HG03097 (cell line): ENCODE data around the gene RAB40C.

ENCODE experiments used
- ATAC-seq: cut with Tn5 transposase; IDR thresholded peaks from one replicate; pipeline ENCODE4 v1.9.1; 2021; ENCODE audit not compliant: unreplicated experiment, low FRiP score

RAB40C gene

DNA sequence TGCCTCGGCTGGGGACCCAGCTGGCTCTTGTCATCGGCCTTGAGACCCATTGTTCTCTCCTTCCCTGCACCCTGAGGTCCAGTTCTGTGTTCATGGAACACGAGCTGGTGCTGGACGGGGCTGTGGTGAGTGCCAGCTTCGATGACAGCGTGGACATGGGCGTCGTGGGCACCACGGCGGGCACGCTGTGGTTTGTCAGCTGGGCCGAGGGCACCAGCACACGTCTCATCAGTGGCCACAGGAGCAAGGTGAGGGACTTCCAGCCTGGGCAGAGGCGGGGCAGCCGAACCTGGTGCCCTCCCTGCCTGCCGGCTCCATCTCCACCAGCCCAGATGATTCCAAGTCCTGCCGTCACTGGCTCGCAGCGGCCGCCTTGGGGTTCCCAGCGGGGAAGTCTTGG, 72.7 kb downstream of the RAB40C start:
- no peak for ATAC-seq

- ATAC-seq, result no peak
These were observed 76.7 kb downstream of the RAB40C start for GRCh38 chr16:666572-666971.

DNA sequence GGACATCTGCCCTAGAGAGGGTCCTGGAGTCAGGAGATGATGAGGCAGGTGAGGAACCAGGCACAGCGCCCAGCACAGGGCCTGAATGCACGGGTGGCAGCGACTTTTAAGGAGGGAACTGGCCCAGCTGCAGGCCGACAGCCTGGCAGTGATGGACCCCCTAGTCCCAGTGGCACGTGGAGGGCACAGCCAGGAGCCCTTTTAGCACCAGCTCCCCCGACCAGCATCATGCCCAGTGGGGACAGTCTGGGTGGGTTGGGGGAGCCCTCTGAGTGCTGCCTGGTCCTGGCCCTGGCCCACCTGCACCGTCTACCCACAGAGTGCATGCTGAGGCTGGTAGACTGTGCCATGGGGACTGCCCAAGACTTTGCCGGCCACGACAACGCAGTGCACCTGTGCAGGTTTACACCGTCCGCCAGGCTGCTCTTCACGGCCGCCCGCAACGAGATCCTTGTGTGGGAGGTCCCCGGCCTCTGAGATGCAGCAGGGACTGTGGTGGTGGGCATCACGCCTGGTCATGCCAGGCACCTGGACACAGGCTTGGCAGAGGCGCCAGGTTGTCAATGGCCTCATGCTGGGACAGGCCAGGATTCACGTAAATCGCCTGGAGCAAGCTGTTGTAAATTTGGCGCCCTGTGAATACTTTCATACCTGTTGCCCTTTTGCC, 77.4 kb downstream of the RAB40C start:
- ATAC-seq, result no peak

DNA sequence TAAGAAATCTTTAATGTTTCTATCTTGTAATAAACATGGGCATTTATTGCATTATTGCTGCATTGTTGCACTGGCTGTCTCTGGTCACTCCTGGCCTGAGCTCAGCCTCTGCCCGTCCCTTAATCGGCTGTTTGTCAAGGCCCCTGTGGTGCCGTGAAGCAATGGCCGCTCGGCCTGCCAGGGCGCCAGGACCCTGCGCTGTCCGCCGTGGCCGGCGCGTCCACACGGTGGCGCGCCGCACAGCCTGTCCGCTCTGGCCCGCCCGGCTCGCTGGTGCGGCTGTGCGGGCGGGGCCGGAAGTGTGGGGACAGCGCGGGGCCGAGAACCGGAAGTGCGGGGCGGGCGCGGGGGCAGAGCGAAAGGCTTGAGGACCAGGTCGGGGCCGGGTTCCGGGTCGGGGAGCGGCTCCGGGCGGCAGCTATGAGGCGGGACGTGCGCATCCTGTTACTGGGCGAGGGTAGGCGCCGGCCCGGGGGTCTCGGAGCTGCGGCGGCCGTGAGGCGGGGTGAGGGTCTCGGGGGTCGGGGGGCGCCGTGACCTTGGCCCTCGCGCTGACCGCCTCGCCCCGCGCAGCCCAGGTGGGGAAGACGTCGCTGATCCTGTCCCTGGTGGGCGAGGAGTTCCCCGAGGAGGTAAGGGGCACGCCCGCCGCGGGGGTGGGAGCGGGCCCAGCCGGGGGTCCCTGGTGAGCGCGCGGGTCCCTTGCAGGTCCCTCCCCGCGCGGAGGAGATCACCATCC, 78.1 kb downstream of the RAB40C start, which contains the start of gene RHOT2:
RHOT2 (plus strand) TSS at position 353 of the 739 bp plus-strand sequence; CDS start at position 421, 68 bp downstream.
- peak; percentile 82 for ATAC-seq

DNA sequence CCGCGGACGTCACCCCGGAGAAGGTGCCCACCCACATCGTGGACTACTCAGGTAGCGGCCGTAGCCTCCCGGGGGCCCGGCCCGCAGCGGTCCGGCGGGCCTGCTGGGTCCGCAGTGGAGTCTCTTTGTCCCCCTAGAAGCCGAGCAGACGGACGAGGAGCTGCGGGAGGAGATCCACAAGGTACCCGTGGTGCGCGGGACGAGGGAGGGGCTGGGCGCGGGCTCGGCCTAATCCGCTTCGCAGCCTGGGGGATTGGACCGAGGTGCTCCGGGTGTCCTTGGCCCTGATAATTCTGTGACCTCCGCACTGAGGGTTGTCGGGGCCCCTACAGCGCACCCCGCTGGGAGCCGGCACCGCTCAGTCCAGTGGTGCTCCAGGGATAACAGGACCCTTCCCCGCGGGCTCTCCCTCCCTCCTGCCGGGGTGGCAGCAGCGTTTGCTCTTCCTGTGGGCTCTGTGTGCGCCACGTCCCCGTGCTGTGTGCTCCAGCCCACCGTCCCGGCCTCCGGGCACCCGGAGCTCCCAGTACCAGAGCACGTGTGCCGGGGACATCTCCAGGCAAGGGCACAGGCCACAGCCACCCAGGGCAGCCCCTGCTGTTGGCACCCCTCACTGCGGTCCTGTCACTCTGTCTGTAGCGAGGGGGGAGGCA, 78.8 kb downstream of the RAB40C start:
- ATAC-seq, result peak; percentile 4

DNA sequence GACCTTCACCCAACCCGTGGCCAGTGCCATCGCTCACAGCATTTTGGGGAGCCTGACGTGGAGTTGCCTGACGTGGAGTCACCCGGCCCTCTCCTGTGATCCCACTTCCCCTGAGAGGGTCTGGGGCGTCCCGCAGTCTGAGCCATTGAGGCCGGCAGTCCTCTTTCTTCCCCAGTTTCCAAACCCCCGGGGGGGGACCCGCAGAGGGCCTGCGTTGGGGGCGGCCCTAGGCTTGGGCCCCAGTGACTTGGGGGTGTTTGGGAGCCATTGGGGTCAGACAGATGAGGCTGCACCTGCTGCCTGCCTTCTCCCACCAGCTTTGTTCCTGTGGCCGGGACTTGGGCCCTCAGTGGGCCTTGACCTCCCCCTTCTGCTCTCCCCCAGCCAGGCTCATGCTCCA, 79.8 kb downstream of the RAB40C start:
- ATAC-seq, result no peak

- ATAC-seq, result no peak
These were observed 80.9 kb downstream of the RAB40C start for GRCh38 chr16:670485-671352.

DNA sequence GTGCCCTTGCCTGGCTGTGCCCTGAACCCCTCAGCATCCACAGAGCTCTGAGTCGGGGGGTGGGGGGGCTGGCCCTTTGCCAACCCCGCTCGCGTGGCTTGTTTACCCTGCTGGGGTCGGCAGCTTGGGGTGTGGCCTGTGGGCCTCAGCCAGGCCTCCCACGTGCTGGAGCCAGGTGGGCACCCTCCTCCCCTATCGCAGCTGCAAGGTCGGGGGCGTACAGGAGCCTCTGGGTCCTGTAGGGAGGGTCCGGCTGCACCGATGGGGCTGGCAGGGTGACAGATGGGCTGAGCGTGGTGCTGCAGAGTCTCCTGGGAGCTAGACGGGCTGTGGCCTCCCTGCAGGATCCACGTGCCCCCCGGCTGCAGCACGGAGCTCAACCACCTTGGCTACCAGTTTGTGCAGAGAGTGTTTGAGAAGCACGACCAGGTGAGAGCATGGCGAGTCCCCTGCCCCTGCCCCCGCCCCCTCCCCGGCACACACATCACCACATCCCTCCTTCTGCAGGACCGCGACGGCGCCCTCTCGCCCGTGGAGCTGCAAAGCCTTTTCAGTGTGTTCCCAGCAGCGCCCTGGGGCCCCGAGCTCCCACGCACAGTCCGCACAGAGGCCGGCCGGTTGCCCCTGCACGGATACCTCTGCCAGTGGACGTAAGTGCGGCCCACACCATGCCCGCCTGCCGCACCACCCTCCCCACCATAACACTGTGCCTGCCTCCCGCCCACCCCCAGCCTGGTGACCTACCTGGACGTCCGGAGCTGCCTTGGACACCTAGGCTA, 81.7 kb downstream of the RAB40C start:
- ATAC-seq, result no peak

DNA sequence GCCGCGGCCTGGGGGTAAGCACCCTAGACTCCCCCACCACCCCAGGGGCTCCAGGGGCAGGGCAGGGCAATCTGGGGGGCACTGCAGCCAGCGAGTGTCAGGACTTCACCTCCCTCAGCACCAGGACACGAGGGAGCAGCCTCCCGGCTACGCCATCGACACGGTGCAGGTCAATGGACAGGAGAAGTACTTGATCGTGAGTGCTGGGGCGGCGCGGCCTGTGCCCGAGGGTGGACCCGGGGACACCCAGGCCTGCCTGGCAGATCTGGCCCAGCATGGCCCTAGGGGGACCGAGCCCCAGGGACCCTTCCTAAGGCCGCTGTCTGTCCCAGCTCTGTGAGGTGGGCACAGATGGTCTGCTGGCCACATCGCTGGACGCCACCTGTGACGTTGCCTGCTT, 82.5 kb downstream of the RAB40C start:
- ATAC-seq, result no peak

DNA sequence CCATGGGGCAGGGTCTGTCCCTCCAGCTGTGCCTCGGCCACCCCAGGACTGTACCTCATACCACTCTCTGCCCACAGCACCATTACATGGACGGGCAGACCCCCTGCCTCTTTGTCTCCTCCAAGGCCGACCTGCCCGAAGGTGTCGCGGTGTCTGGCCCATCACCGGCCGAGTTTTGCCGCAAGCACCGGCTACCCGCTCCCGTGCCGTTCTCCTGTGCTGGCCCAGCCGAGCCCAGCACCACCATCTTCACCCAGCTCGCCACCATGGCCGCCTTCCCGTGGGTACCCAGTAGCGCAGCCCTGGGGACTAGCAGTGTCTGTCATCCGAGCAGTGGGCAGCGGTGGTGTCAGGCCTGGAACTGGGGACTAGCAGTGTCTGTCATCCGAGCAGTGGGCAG, 83.0 kb downstream of the RAB40C start:
- no peak for ATAC-seq

DNA sequence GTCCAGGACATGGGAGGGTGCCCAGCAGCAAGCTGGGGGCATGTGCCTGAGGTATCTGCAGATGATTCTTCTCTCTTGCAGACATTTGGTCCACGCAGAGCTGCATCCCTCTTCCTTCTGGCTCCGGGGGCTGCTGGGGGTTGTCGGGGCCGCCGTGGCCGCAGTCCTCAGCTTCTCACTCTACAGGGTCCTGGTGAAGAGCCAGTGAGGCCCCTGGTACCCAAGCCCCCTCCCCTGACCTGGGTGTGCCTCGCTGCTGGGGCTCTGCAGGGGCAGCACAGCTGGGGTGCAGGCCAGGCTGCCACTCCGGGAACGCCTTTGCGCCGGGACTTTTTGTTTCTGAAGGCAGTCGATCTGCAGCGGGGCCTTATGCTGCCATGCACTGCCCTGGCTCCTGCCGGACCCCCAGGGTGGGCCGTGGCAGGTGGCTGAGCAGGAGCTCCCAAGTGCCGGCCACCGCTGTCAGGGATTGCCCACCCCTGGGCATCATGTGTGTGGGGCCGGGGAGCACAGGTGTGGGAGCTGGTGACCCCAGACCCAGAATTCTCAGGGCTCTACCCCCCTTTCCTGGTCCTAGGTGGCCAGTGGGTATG, 83.6 kb downstream of the RAB40C start:
- ATAC-seq, result no peak

- ATAC-seq, result no peak
These were observed 84.5 kb downstream of the RAB40C start for GRCh38 chr16:674214-674881.

DNA sequence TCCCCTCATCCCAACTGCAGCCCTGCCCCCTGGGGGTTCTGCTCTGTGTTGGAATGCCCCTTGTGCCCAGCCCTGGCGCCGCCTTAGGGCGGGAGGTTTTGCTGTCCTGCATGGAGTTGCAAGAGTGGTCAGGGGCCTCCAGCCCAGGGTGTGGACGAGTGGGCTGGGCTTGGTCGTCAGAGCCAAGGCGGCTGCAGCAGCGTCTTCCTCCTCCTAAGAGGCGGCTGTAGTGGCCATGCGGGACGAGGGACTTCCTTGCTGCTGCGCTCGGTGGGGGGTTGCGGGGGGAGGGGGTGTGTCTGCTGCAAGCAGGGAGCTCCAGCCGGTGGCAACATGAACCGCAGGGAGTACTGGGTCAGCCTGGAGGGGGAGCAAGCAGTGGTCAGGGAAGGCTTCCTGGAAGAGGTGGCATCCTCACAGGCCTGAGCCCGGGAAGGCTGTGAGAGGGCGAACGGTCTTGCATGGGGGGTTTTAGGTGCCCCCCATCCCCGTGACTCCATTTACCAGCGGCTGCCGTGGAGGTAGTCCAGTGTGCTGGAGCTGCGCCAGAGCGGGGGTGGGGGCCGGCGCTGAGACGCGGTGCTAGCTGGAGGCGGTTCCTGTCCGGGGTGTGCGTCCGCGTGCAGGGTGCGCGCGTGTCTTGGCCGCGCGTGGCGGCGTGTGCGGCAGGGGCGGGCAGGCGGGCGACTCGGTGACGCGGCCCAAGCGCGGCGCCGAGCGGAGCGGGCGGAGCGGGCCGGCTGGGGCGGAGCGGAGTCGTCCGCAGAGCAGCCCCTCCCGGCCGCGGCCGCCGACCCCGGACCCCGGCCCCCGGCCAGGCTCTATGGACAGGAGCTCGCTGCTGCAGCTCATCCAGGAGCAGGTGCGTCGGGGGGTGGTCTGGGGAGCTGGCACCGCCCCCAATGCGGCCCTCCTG, 85.4 kb downstream of the RAB40C start, which contains the start of gene RHBDL1:
RHBDL1 (plus strand) TSS at position 704 of the 916 bp plus-strand sequence; CDS start at position 824, 120 bp downstream.
- ATAC-seq, result no peak

- no peak for ATAC-seq
These were observed 86.2 kb downstream of the RAB40C start for GRCh38 chr16:675884-676564.

GRCh38 chr16:676565-676902, 86.7 kb downstream of the RAB40C start:
- ATAC-seq, result no peak

DNA sequence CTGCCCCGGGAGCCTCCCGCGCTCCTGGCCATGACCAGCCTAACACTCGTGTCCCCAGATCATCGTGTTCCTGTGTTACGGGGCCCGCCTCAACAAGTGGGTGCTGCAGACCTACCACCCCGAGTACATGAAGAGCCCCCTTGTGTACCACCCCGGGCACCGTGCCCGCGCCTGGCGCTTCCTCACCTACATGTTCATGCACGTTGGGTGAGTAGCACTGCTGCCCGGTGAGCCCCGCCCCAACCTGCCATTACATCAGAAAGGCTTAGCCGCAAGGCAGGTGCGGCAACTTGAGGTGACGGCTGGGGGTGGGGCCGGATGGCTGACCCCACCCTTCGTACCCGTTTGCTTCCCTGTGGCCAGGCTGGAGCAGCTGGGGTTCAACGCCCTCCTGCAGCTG, 87.0 kb downstream of the RAB40C start:
- ATAC-seq, result no peak
